Esophagus muscularis mucosa (tissue), 4 donors: ENCODE data around the gene COPS6.

Source experiments
- CTCF ChIP-seq, 3 experiments: fragments of 200-600 bp in 2 of 3; fragments of 450-650 bp in 1 of 3; sonication (generic) in 2 of 3; IDR thresholded peaks; one replicate each; pipeline ENCODE4 v1.5.1; 2017 to 2019; ENCODE audit warnings: antibody characterized with exemption in 3 of 3, mild to moderate bottlenecking in 2 of 3, moderate library complexity in 1 of 3
- EP300 ChIP-seq: sonication (generic); formaldehyde crosslinking; IDR thresholded peaks from one replicate; pipeline ENCODE4 v1.6.1; 2017; ENCODE audit warnings: antibody characterized with exemption
- POLR2A ChIP-seq: fragments of 450-650 bp; IDR thresholded peaks from one replicate; pipeline ENCODE4 v1.6.1; 2017; ENCODE audit warnings: antibody characterized with exemption, moderate library complexity, mild to moderate bottlenecking, low read depth
- POLR2AphosphoS5 ChIP-seq, 2 donors: sonication (generic); formaldehyde crosslinking; IDR thresholded peaks; one replicate each; pipeline ENCODE4 v1.6.1; 2017; ENCODE audit warnings: antibody characterized with exemption in 2 of 2

- TF ChIP-seq CTCF (IDR thresholded peaks at IDR 0.05) (no peak), POLR2AphosphoS5 (IDR thresholded peaks at IDR 0.05) (no peak), EP300 (no peak), POLR2A (no peak)
These were observed 858 bp downstream of the COPS6 start for GRCh38 chr7:100089458-100090196.
